Measurements from ENCODE around the gene ZNF618.

ZNF618 gene

GRCh38 chr9:113851359-113851758 is 24.8 kb upstream of the ZNF618 start:
- no peak for DNase-seq
- no peak overlapping the region for H3K4me3 ChIP-seq (ENCODE audit: low read depth, low read length)
- in situ Hi-C loops (cut with HindIII; ENCODE audit: low pct_ligation_motif_present, low sequenced_read_pairs) = no loop called here
- H3K36me3 ChIP-seq (replicated peaks) = no peaks in the 10 kb centered on the region
- no peak overlapping the region for H3K27ac ChIP-seq
- TF ChIP-seq CTCF (IDR thresholded peaks at IDR 0.05; ENCODE audit: low read depth, low read length, missing control alignments) = no peak
- H3K27me3 ChIP-seq (replicated peaks) = no peaks in the 10 kb centered on the region

- Histone ChIP-seq H3K4me3 (ENCODE audit: low read depth, low read length) (no peak overlapping the region), H3K27ac (no peak overlapping the region), H3K36me3 (replicated peaks) (no peaks in the 10 kb centered on the region), H3K27me3 (replicated peaks) (no peaks in the 10 kb centered on the region)
- in situ Hi-C loops (cut with HindIII; ENCODE audit: low pct_ligation_motif_present, low sequenced_read_pairs) = no loop called here
- TF ChIP-seq CTCF (IDR thresholded peaks at IDR 0.05; ENCODE audit: low read depth, low read length, missing control alignments) = no peak
- no peak for DNase-seq
These were observed 24.2 kb upstream of the ZNF618 start for GRCh38 chr9:113851873-113852272.

DNA sequence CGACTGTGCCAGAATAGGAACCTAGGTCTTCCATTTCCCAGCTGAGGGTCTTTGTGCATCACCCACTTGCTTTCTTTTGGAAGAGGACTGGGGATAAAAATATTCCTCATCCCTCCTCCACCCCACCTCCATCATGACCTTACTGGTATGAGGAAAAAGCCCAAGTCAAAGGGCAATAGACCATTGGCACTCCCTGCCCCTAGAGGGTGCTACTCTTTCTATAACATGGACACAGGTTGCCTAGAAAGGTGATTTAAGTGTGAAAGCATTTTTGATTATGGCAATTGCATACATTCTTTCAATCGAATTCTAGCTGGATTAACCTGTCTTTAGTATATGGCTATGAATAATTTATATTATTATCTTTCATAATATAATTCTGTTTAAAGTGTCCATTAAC is 22.8 kb upstream of the ZNF618 start:
- H3K27me3 ChIP-seq (replicated peaks) = no peaks in the 10 kb centered on the region
- DNase-seq = no peak
- peak; percentile 59 for TF ChIP-seq CTCF (IDR thresholded peaks at IDR 0.05; ENCODE audit: low read depth, low read length, missing control alignments)
- in situ Hi-C loops (cut with HindIII; ENCODE audit: low pct_ligation_motif_present, low sequenced_read_pairs) = no loop called here
- H3K36me3 ChIP-seq (replicated peaks) = no peaks in the 10 kb centered on the region
- H3K4me3 ChIP-seq (ENCODE audit: low read depth, low read length) = no peak overlapping the region
- no peak overlapping the region for H3K27ac ChIP-seq

- in situ Hi-C loops (cut with HindIII; ENCODE audit: low pct_ligation_motif_present, low sequenced_read_pairs) = no loop called here
These were observed 21.8 kb upstream of the ZNF618 start for GRCh38 chr9:113854310-113854709.

GRCh38 chr9:113857875-113858274 is 18.2 kb upstream of the ZNF618 start:
- Histone ChIP-seq H3K4me3 (ENCODE audit: low read depth, low read length) (no peak overlapping the region), H3K36me3 (replicated peaks) (no peaks in the 10 kb centered on the region), H3K27ac (no peak overlapping the region), H3K27me3 (replicated peaks) (no peaks in the 10 kb centered on the region)
- in situ Hi-C loops (cut with HindIII; ENCODE audit: low pct_ligation_motif_present, low sequenced_read_pairs) = no loop called here
- no peak for TF ChIP-seq CTCF (IDR thresholded peaks at IDR 0.05; ENCODE audit: low read depth, low read length, missing control alignments)
- peak; percentile 18 for DNase-seq

More at GRCh38 chr9:113854310-113854709, 21.8 kb upstream of the ZNF618 start:
- H3K27ac ChIP-seq = no peak overlapping the region
- no peak overlapping the region for H3K4me3 ChIP-seq (ENCODE audit: low read depth, low read length)
- no peak for TF ChIP-seq CTCF (IDR thresholded peaks at IDR 0.05; ENCODE audit: low read depth, low read length, missing control alignments)
- no peak for DNase-seq
- no peaks in the 10 kb centered on the region for H3K36me3 ChIP-seq (replicated peaks)
- no peaks in the 10 kb centered on the region for H3K27me3 ChIP-seq (replicated peaks)

DNA sequence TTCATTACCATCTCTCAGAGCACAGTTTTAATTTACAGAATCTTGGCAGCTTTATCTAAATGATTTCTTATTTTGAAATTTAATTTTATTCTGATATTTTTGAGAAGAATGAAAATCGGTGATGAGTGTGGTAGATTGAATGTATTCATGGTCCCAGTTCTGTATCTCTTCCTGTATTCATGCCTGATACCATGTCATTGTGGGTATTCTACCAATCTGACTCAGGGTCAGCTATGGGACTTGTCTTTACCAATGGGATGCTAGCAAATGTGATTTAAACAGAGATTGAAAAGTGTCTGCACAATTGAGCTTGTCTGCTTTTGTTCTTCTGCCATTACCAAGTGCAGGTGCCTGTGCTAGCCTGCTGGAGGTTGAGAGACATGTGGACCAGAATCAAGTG is 17.8 kb upstream of the ZNF618 start:
- Histone ChIP-seq H3K36me3 (replicated peaks) (no peaks in the 10 kb centered on the region), H3K27me3 (replicated peaks) (no peaks in the 10 kb centered on the region), H3K4me3 (ENCODE audit: low read depth, low read length) (no peak overlapping the region), H3K27ac (no peak overlapping the region)
- no peak for DNase-seq
- TF ChIP-seq CTCF (IDR thresholded peaks at IDR 0.05; ENCODE audit: low read depth, low read length, missing control alignments) = no peak
- in situ Hi-C loops (cut with HindIII; ENCODE audit: low pct_ligation_motif_present, low sequenced_read_pairs) = no loop called here
